ENCODE measurements around the gene GABBR1. TPM values are rescaled to one million over a fixed set of nuclear protein-coding genes. Genes with fewer than 3 reads are reported as not detected.
A peak's percentile ranks its signal among the peaks of the same experiment; 100 is the strongest.

GABBR1 gene
- total and polyA plus RNA-seq, 9 donors: 14.0 to 48.4 (median 33.0) TPM

GRCh38 chr6:29624520-29624961 lies 8.4 kb downstream of the GABBR1 start:
- WGBS (ENCODE audit: insufficient coverage): 66% methylated on average over 3 of the region's 3 CpGs
- no peak overlapping the region for H3K27ac ChIP-seq (ENCODE audit: low read length)

GRCh38 chr6:29620630-29621029 lies 12.4 kb downstream of the GABBR1 start:
- Histone ChIP-seq H3K9me3 (replicated peaks; ENCODE audit: control insufficient read depth, low read depth, low read length) (no peaks in the 10 kb centered on the region), H3K36me3 (ENCODE audit: control insufficient read depth, insufficient read depth, low read length) (peaks cover 34% of the 10 kb centered on the region), H3K27me3 (ENCODE audit: control insufficient read depth, insufficient read depth, low read length) (no peaks in the 10 kb centered on the region), H3K4me1 (ENCODE audit: control insufficient read depth, insufficient read depth, low read length) (no peaks in the 10 kb centered on the region), H3K27ac (ENCODE audit: low read length) (no peak overlapping the region), H3K4me3 (ENCODE audit: low read length) (no peak overlapping the region)
- 83% methylated on average over 4 of the region's 4 CpGs for WGBS (ENCODE audit: insufficient coverage)
- DNase-seq: no peak

More at GRCh38 chr6:29624520-29624961, 8.4 kb downstream of the GABBR1 start:
- Histone ChIP-seq H3K36me3 (ENCODE audit: control insufficient read depth, insufficient read depth, low read length) (peaks cover 23% of the 10 kb centered on the region), H3K27me3 (ENCODE audit: control insufficient read depth, insufficient read depth, low read length) (peaks cover 13% of the 10 kb centered on the region), H3K4me3 (ENCODE audit: low read length) (no peak overlapping the region), H3K9me3 (replicated peaks; ENCODE audit: control insufficient read depth, low read depth, low read length) (no peaks in the 10 kb centered on the region), H3K4me1 (ENCODE audit: control insufficient read depth, insufficient read depth, low read length) (peaks cover 17% of the 10 kb centered on the region)
- no peak for DNase-seq

- DNase-seq: no peak
- no peaks in the 10 kb centered on the region for H3K27me3 ChIP-seq (ENCODE audit: control insufficient read depth, insufficient read depth, low read length)
- no peaks in the 10 kb centered on the region for H3K9me3 ChIP-seq (replicated peaks; ENCODE audit: control insufficient read depth, low read depth, low read length)
- H3K36me3 ChIP-seq (ENCODE audit: control insufficient read depth, insufficient read depth, low read length): peaks cover 34% of the 10 kb centered on the region
- no peak overlapping the region for H3K27ac ChIP-seq (ENCODE audit: low read length)
- no peak overlapping the region for H3K4me3 ChIP-seq (ENCODE audit: low read length)
- H3K4me1 ChIP-seq (ENCODE audit: control insufficient read depth, insufficient read depth, low read length): no peaks in the 10 kb centered on the region
- 86% methylated on average over 1 of the region's 1 CpG for WGBS (ENCODE audit: insufficient coverage)
Observed at GRCh38 chr6:29619578-29620160, 13.3 kb downstream of the GABBR1 start.

DNA sequence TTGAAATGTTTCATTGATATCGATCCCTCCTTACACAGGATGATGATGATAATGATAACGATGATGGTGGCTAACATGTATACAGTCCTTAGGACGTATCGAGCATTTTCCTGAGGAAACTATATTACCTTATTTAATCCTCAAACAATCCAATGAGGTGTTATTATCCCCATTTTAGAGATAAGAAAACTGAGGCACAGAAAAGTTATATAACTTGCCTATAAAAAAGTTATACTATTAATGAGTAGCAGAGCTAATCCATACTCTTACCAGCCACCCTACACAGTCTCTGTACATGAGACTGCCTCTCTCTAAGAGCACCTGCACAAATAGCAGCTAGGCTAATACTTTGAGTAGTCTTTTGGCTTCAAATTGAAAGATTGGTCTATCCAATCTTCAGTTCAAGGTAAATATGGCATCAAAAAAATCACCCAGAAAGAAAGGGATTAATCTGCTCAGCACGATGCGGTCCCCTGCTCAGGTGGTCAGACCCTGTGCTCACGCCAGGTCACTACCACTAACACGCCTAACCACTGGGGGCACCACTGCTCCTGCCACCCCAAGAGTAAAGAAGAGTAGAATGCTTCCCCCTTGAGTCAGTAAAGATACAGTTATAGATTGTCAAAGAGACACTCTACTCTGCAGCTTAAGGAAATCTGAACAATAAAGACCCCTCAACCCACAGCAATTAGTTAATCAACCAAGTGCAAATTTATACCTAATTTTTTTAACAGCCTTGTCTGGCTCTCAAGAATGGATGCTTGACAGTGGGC lies 15.0 kb downstream of the GABBR1 start:
- H3K36me3 ChIP-seq (ENCODE audit: control insufficient read depth, insufficient read depth, low read length): peaks cover 32% of the 10 kb centered on the region
- no peak for DNase-seq
- no peak overlapping the region for H3K4me3 ChIP-seq (ENCODE audit: low read length)
- no peaks in the 10 kb centered on the region for H3K4me1 ChIP-seq (ENCODE audit: control insufficient read depth, insufficient read depth, low read length)
- H3K9me3 ChIP-seq (replicated peaks; ENCODE audit: control insufficient read depth, low read depth, low read length): no peaks in the 10 kb centered on the region
- no peak overlapping the region for H3K27ac ChIP-seq (ENCODE audit: low read length)
- WGBS (ENCODE audit: insufficient coverage): no CpG with 5 or more reads among the region's 8 CpGs
- H3K27me3 ChIP-seq (ENCODE audit: control insufficient read depth, insufficient read depth, low read length): no peaks in the 10 kb centered on the region

DNA sequence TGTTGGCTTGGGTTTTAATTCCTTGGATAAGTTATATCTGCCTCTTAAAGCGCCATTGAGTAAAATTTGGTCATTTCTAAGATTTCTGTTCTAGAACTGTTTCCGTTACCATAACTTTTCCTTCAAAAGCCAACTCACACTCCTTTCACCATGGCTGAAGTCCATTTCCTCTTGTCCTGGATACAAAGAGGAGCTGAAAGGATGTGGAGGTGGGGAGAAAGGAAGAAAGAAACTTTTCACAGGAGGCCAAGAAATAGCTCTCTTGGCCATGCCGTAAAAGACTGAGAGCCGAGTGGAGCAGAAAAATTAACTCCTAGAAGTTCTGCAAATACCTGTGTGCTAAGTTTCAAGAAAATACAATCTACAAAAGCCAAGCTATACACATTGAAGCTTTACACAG lies 21.6 kb downstream of the GABBR1 start:
- Histone ChIP-seq H3K27me3 (ENCODE audit: control insufficient read depth, insufficient read depth, low read length) (no peaks in the 10 kb centered on the region), H3K4me1 (ENCODE audit: control insufficient read depth, insufficient read depth, low read length) (no peaks in the 10 kb centered on the region), H3K9me3 (replicated peaks; ENCODE audit: control insufficient read depth, low read depth, low read length) (no peaks in the 10 kb centered on the region), H3K4me3 (ENCODE audit: low read length) (no peak overlapping the region), H3K27ac (ENCODE audit: low read length) (no peak overlapping the region), H3K36me3 (ENCODE audit: control insufficient read depth, insufficient read depth, low read length) (peaks cover 43% of the 10 kb centered on the region)
- no peak for DNase-seq
- 10% methylated on average over 2 of the region's 4 CpGs for WGBS (ENCODE audit: insufficient coverage)

GRCh38 chr6:29610540-29610939 lies 22.4 kb downstream of the GABBR1 start:
- 83% methylated on average over 3 of the region's 4 CpGs for WGBS (ENCODE audit: insufficient coverage)
- H3K4me3 ChIP-seq (ENCODE audit: low read length): no peak overlapping the region
- no peaks in the 10 kb centered on the region for H3K9me3 ChIP-seq (replicated peaks; ENCODE audit: control insufficient read depth, low read depth, low read length)
- no peaks in the 10 kb centered on the region for H3K4me1 ChIP-seq (ENCODE audit: control insufficient read depth, insufficient read depth, low read length)
- no peaks in the 10 kb centered on the region for H3K27me3 ChIP-seq (ENCODE audit: control insufficient read depth, insufficient read depth, low read length)
- H3K36me3 ChIP-seq (ENCODE audit: control insufficient read depth, insufficient read depth, low read length): peaks cover 52% of the 10 kb centered on the region
- no peak for DNase-seq
- H3K27ac ChIP-seq (ENCODE audit: low read length): no peak overlapping the region

- H3K4me3 ChIP-seq (ENCODE audit: low read length): no peak overlapping the region
- no peaks in the 10 kb centered on the region for H3K27me3 ChIP-seq (ENCODE audit: control insufficient read depth, insufficient read depth, low read length)
- H3K4me1 ChIP-seq (ENCODE audit: control insufficient read depth, insufficient read depth, low read length): no peaks in the 10 kb centered on the region
- no peaks in the 10 kb centered on the region for H3K9me3 ChIP-seq (replicated peaks; ENCODE audit: control insufficient read depth, low read depth, low read length)
- H3K27ac ChIP-seq (ENCODE audit: low read length): no peak overlapping the region
- no peak for DNase-seq
- peaks cover 68% of the 10 kb centered on the region for H3K36me3 ChIP-seq (ENCODE audit: control insufficient read depth, insufficient read depth, low read length)
Observed at GRCh38 chr6:29608131-29608530, 24.9 kb downstream of the GABBR1 start.

DNA sequence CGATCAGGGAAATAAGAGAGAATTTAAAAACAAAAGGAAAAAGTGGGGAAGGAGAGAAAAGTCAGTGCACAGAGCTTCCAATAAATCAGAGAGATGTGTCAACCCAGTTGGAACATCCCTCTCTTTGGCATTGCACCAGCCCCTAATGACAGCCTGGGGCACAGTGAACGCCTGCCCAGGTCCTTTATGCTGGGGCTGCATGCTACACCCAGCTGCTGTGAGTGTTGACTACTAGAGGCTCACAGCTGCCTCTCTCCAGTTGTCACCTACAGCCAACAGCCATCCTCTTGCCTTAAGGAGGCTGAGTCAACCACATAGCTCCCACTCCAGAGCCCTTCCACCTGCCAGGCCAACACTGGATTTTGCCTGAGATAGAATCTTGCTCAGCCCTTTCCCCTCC lies 29.1 kb downstream of the GABBR1 start:
- peaks cover 59% of the 10 kb centered on the region for H3K36me3 ChIP-seq (ENCODE audit: control insufficient read depth, insufficient read depth, low read length)

GRCh38 chr6:29603456-29603855 lies 29.5 kb downstream of the GABBR1 start:
- Histone ChIP-seq H3K4me1 (ENCODE audit: control insufficient read depth, insufficient read depth, low read length) (no peaks in the 10 kb centered on the region), H3K27ac (ENCODE audit: low read length) (no peak overlapping the region), H3K4me3 (ENCODE audit: low read length) (no peak overlapping the region), H3K36me3 (ENCODE audit: control insufficient read depth, insufficient read depth, low read length) (peaks cover 56% of the 10 kb centered on the region), H3K9me3 (replicated peaks; ENCODE audit: control insufficient read depth, low read depth, low read length) (no peaks in the 10 kb centered on the region), H3K27me3 (ENCODE audit: control insufficient read depth, insufficient read depth, low read length) (no peaks in the 10 kb centered on the region)
- no peak for DNase-seq
- WGBS (ENCODE audit: insufficient coverage): 84% methylated on average over 10 of the region's 11 CpGs

More for the DNA sequence above, 29.1 kb downstream of the GABBR1 start:
- Histone ChIP-seq H3K4me3 (ENCODE audit: low read length) (no peak overlapping the region), H3K4me1 (ENCODE audit: control insufficient read depth, insufficient read depth, low read length) (no peaks in the 10 kb centered on the region), H3K27me3 (ENCODE audit: control insufficient read depth, insufficient read depth, low read length) (no peaks in the 10 kb centered on the region), H3K27ac (ENCODE audit: low read length) (no peak overlapping the region), H3K9me3 (replicated peaks; ENCODE audit: control insufficient read depth, low read depth, low read length) (no peaks in the 10 kb centered on the region)
- 82% methylated on average over 2 of the region's 2 CpGs for WGBS (ENCODE audit: insufficient coverage)
- DNase-seq: peak; percentile 43

DNA sequence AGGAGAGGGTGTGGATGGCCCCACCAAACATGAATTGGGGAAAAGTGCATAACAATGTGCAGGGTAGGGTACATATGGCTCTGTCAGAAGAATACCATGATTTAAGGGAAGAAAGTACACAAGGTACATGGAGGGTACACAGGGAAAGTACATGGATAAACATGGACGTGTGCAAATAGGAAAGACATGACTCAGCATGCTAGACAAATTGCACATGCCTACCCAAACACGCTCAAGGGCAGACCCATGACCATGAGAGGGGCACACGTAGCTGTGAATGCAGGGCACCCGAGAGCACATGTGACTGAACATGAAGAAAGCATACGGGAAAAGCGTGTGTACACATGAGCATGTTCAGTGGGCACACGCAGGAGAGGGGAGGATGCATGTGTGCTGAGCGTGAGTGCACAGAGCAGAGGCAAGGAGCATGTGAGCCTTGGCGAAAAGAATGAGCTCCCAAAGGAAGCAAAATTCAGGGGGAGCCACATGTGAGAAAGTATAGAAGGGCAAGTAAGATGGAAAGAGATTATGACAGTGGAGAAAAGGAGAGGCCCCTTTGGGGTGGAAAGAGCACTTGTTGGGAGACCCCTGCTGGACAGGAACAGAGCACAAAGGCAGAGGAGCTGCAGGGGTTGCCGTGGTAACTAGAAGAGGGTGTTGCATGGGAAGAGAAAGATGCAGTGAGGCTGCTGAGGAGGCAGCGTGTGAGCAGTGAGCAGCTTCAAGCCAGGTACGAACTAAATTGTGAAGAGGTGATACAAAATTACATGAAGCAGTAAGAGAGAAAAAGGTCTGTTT lies 30.2 kb downstream of the GABBR1 start:
- Histone ChIP-seq H3K27ac (ENCODE audit: low read length) (no peak overlapping the region), H3K4me3 (ENCODE audit: low read length) (no peak overlapping the region), H3K4me1 (ENCODE audit: control insufficient read depth, insufficient read depth, low read length) (no peaks in the 10 kb centered on the region), H3K9me3 (replicated peaks; ENCODE audit: control insufficient read depth, low read depth, low read length) (no peaks in the 10 kb centered on the region), H3K27me3 (ENCODE audit: control insufficient read depth, insufficient read depth, low read length) (no peaks in the 10 kb centered on the region), H3K36me3 (ENCODE audit: control insufficient read depth, insufficient read depth, low read length) (peaks cover 50% of the 10 kb centered on the region)
- DNase-seq: no peak
- WGBS (ENCODE audit: insufficient coverage): 66% methylated on average over 11 of the region's 12 CpGs

All from muscle of leg (tissue), 11 donors.